ENCODE measurements around the gene GDF11.

Gene GDF11

DNA sequence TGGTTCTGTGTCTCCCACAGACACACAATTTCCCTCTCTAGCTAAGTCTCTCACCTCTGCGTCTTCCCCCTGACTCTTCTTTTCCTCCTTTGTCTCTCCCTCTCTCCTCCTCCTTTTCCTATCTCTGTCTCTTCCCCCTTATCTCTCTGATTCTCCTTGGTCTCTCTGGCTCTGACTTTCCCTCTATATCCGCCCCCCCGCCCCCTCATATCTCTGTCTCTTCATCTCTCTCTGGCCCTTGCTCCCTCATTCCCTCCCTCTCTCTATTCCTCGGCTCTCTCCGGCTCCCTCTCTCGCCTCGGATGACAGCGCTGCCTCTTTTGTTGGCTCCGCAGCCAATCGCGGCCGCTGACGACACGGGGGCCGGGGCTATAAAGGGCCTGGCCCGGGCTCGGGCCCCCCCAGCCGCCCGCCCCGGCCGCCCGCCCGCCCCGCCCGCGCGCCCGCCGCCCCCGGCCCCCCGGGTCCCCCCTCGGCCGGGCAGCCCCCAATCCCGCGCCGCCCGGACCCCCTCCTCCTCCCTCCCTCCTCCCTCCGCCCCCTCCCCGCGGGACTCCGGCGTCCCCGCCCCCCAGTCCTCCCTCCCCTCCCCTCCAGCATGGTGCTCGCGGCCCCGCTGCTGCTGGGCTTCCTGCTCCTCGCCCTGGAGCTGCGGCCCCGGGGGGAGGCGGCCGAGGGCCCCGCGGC lies at the start of gene GDF11:
Gene GDF11, plus strand, starts transcription at position 404 of the 687 bp plus-strand sequence. Its CDS starts 195 bp downstream, at position 599.
- peak; percentile 77 for DNase-seq (ENCODE audit: low spot score)
- Mint-ChIP-seq H3K9me3 (no peaks in the 10 kb centered on the region), H3K4me1 (ENCODE audit: low read depth) (peaks cover 46% of the 10 kb centered on the region), H3K27ac (peak within 1 kb of the TSS; percentile 74), H3K27me3 (ENCODE audit: low read depth) (peaks cover 5% of the 10 kb centered on the region), H3K4me3 (peak within 1 kb of the TSS; percentile 94), H3K36me3 (ENCODE audit: low read depth) (peaks cover 4% of the 10 kb centered on the region)

DNA sequence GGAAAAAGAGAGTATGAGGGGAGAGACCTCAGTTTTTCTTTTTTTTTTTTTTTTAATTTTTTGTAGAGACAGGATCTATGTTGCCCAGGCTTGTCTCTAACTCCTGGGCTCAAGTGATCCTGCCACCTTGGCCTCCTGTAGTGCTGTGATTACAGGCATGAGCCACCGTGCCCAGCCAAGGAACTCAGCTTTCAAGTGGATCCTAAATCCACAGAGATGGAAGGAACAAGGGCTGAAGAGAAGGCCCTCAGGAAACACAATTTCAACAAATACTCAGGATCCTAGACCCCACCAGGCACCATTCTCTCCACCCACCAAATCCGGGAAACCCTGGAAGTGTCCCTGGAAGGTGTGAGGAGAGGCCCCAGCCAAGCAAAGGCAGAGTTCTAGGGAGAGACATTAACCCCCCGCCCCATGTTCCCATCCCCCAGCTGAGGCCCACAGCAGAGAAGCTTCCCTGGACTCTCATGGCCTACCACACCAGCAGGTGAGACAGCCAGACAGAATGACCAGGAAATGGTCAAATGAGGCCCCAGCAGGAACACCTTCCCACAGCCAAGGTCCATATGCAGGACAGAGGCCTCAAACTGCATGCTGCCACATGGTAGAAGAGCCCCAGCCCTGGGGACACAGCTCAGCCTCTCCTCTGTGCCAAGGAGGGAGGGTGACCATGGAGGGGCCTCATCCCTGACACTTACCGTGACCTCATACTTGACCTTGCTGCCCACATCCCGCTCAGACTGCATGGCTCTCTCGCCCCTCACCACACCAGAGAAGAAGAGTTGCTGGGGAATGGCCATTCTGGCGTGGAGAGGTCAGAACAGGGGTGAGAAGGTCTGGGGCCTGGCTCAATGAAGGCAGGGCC lies 49.4 kb upstream of the GDF11 start:
- Mint-ChIP-seq H3K36me3 (ENCODE audit: low read depth) (no peaks in the 10 kb centered on the region), H3K27me3 (ENCODE audit: low read depth) (no peaks in the 10 kb centered on the region), H3K4me3 (no peak overlapping the region), H3K4me1 (ENCODE audit: low read depth) (no peaks in the 10 kb centered on the region), H3K9me3 (no peaks in the 10 kb centered on the region), H3K27ac (no peak overlapping the region)
- DNase-seq (ENCODE audit: low spot score), result no peak

DNA sequence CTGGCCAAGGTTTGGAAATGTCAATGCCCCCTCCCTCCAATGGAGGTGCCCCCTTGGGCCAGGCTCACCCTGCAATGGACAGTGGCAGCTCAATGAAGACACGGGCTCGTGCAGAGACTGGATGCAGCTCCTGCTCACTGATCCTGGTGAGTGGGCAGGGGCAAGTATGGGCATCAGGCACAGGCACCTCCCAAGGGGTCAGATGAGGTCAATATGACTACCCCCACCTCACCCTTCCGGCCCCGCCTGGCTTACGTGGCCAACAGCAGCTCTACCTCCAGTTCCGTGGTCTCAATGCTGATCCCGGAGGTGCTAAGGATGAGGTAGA lies 48.8 kb upstream of the GDF11 start:
- Mint-ChIP-seq H3K4me3 (no peak overlapping the region), H3K36me3 (ENCODE audit: low read depth) (no peaks in the 10 kb centered on the region), H3K27ac (no peak overlapping the region), H3K27me3 (ENCODE audit: low read depth) (no peaks in the 10 kb centered on the region), H3K9me3 (no peaks in the 10 kb centered on the region), H3K4me1 (ENCODE audit: low read depth) (no peaks in the 10 kb centered on the region)
- DNase-seq (ENCODE audit: low spot score), result no peak

DNA sequence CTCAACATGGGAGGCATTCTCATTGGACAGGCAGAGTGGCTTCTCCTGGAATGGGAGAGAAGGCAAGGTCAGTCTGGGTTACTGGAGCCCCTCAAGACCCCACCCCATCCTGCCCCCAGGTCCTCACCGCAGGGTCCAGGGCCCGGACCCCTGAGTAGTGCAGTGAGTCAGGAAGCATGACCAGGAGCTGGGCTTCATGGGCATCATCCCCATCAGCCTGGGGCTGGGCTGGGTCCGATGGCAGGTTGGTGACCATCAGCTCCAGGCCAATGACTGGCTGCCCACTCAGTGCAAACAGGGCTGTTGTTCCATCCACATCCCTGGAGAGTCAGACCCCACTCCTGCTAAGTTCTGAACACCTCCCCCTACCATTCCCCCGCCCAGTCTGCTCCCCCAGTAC lies 48.3 kb upstream of the GDF11 start:
- Mint-ChIP-seq H3K4me1 (ENCODE audit: low read depth) (no peaks in the 10 kb centered on the region), H3K27me3 (ENCODE audit: low read depth) (no peaks in the 10 kb centered on the region), H3K36me3 (ENCODE audit: low read depth) (no peaks in the 10 kb centered on the region), H3K4me3 (no peak overlapping the region), H3K27ac (no peak overlapping the region), H3K9me3 (no peaks in the 10 kb centered on the region)
- no peak for DNase-seq (ENCODE audit: low spot score)

DNA sequence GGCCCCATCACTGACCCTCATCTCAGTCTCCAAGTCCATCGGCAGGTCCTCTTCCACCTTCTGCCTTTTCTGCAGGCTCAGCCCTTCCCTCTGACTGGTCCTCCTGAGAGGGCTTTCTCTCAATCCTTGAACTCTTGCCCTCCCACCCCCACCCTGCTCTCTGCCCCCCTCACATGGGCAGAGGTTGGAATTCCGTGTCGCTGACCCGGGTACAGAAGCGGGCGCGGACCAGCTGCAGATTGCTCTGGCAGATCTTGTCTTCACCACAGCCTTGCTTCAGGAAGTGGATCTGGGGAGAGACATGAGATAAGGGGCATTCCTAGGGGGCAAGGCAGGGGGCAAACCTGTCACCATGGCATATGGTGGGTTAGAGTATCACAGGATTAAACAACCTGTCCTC lies 47.6 kb upstream of the GDF11 start:
- Mint-ChIP-seq H3K4me1 (ENCODE audit: low read depth) (no peaks in the 10 kb centered on the region), H3K27me3 (ENCODE audit: low read depth) (no peaks in the 10 kb centered on the region)
- DNase-seq (ENCODE audit: low spot score), result no peak

DNA sequence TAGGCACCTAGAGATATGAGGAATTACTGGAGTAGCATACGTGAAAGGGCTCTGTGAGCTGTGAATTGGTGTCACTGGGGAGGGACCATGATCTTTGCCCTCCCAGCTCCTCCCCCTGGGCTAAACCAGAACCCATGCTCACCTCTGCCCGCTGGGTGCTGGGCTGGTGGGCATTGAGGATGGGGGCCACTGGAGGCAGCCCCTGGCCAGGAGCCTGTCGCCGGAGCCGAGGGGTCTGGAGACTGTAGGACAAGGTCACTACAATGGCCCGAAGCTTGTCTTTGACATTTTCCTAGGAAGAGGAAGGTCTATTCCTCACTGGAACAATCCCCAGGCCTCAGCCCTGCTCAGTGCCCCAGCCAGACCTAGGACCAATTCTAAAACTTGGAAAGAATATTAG lies 46.8 kb upstream of the GDF11 start:
- no peaks in the 10 kb centered on the region for H3K36me3 Mint-ChIP-seq (ENCODE audit: low read depth)
- H3K9me3 Mint-ChIP-seq, result no peaks in the 10 kb centered on the region
- no peak overlapping the region for H3K4me3 Mint-ChIP-seq
- no peak for DNase-seq (ENCODE audit: low spot score)
- no peaks in the 10 kb centered on the region for H3K27me3 Mint-ChIP-seq (ENCODE audit: low read depth)
- no peak overlapping the region for H3K27ac Mint-ChIP-seq
- H3K4me1 Mint-ChIP-seq (ENCODE audit: low read depth), result no peaks in the 10 kb centered on the region

More for the DNA sequence above, 47.6 kb upstream of the GDF11 start:
- Mint-ChIP-seq H3K27ac (no peak overlapping the region), H3K9me3 (no peaks in the 10 kb centered on the region), H3K36me3 (ENCODE audit: low read depth) (no peaks in the 10 kb centered on the region), H3K4me3 (no peak overlapping the region)

DNA sequence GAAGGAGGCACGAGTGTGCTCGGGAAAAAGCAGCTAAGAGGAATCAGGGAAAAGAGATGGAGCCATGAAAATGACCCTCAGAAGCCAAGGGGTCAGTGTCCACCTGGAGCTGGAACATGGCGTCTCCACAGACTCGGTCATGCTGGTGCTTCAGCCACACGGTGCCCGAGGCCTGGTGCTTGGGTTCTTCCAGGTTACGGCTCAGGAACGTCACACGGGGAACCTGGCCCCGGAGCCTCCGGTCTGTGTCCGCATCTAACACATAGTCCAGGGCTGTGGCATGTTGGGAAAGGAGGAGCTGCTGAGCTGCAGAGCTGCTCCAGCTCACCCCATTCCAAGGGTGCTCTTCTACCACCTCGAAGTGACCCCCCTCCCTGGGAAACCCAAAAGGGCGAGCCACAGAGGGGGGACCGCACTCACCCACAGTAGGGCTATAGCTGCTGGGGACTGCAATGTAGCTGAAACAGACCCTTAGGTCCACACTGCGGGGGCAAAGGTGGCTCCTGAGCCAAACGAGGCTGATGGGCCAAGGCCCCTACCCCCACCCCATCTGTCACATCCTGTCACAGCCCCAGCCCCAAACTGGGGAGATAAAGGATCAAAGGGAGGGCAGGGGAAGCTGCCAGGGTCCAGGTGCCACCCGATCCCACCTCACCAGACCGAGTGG lies 46.0 kb upstream of the GDF11 start:
- no peak for DNase-seq (ENCODE audit: low spot score)
- Mint-ChIP-seq H3K4me3 (no peak overlapping the region), H3K9me3 (no peaks in the 10 kb centered on the region), H3K4me1 (ENCODE audit: low read depth) (no peaks in the 10 kb centered on the region), H3K27ac (no peak overlapping the region), H3K27me3 (ENCODE audit: low read depth) (no peaks in the 10 kb centered on the region), H3K36me3 (ENCODE audit: low read depth) (no peaks in the 10 kb centered on the region)

DNA sequence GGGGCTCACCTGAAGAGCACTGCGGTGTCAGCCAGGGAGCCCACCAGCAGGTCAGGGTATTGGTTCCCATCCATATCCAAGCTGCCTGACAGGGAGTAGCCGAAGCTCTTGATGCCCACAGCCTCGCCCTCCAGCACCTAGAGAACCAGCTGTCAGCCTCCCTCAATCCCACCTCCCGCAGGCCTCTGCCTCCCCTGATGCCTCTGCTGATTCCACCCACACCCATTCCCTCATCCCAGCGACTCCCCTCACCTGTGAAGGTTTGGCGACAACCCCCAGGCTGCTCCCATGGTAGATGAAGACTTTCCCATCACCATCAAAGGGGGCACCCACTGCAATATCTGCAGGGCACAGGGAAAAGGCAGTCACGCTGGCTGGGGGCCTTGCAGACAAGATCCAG lies 45.2 kb upstream of the GDF11 start:
- Mint-ChIP-seq H3K27me3 (ENCODE audit: low read depth) (no peaks in the 10 kb centered on the region), H3K9me3 (no peaks in the 10 kb centered on the region), H3K4me1 (ENCODE audit: low read depth) (no peaks in the 10 kb centered on the region), H3K4me3 (no peak overlapping the region), H3K27ac (no peak overlapping the region), H3K36me3 (ENCODE audit: low read depth) (no peaks in the 10 kb centered on the region)
- no peak for DNase-seq (ENCODE audit: low spot score)

DNA sequence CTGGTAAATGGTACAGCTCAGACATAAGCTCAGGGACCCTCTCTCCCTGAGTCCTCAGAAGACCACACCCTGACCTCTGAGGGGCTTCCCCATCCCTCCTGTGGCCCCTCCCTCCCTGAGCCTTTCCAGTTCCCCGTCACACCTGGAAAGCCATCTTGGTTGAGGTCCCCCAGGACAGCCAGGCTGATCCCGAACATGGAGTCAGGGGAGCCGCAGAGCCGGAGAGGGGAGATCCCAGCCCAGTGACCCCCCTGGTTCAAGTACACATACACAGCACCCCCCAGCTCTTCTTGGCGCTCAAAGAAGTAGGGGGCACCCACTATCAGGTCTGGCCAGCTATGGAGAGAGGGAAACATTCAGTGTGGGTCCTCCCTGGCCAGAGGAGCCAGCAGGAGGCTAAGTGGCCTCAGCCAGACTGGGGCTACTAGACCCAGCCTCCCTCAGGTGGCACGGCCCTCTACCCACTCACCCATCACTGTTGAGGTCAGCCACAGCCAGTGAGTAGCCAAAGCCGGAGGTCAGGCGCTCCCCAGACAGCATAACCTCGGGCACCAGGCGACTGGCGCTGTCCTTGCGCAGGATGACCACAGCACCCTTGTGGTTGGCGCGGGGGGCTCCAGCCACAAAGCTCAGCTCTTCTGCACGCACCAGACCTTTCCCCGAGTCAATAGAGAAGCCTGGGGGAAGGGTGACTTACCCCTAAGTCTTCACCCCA lies 44.5 kb upstream of the GDF11 start:
- Mint-ChIP-seq H3K4me3 (no peak overlapping the region), H3K4me1 (ENCODE audit: low read depth) (no peaks in the 10 kb centered on the region), H3K36me3 (ENCODE audit: low read depth) (no peaks in the 10 kb centered on the region), H3K27me3 (ENCODE audit: low read depth) (no peaks in the 10 kb centered on the region), H3K9me3 (no peaks in the 10 kb centered on the region), H3K27ac (no peak overlapping the region)
- DNase-seq (ENCODE audit: low spot score), result no peak

DNA sequence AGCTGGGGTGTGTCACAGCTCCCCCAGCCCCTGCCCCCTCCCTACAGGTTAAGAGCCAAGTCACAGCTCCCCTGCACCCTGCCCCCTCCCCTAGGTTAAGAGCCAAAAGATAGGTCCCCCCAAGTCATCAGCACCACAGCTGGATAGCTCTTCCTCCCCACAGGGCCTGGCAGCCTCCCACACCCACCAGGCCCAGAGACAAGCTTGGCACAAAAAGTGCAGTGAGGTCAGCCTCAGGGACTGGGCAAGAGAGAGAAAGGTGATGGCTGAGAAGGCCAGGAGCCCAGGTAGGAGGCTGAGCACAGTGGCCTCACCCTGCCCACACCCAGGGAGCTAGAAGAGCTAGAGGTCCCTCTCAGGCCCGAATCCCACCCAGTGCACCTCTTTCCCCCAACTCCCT lies 44.0 kb upstream of the GDF11 start:
- no peak for DNase-seq (ENCODE audit: low spot score)
- no peaks in the 10 kb centered on the region for H3K4me1 Mint-ChIP-seq (ENCODE audit: low read depth)
- peaks cover under 1% of the 10 kb centered on the region for H3K27me3 Mint-ChIP-seq (ENCODE audit: low read depth)
- no peaks in the 10 kb centered on the region for H3K36me3 Mint-ChIP-seq (ENCODE audit: low read depth)
- no peaks in the 10 kb centered on the region for H3K9me3 Mint-ChIP-seq
- no peak overlapping the region for H3K27ac Mint-ChIP-seq
- no peak overlapping the region for H3K4me3 Mint-ChIP-seq

DNA sequence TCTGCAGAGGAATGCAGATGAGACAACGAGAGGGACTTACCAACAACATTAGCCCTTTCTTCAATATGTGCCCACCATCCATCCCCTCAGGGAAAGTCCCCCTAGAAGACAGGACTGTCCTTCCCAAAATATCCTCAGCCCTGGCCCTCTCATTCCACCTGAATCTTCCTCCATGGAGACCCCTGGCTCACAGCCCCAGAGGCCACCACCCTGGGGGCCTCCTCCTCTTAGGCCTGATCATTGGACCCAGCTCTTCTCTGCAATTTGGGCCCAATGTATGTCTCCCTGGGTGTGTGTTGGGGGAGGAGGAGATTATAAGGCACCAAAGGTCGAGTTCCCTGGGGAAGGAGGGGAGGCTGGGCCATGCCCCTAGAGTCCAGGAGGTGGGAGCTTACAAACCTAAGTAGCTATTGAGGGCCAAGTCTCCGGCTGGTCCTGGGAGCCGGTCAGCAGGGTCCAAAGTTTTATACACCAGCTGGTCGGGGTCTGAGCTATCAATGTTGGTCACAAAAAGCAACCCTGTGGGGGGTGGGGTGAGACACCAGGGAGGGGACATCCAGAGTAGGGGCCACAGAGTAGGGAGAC lies 43.4 kb upstream of the GDF11 start:
- DNase-seq (ENCODE audit: low spot score), result no peak
- no peaks in the 10 kb centered on the region for H3K9me3 Mint-ChIP-seq
- H3K4me3 Mint-ChIP-seq, result no peak overlapping the region
- H3K27me3 Mint-ChIP-seq (ENCODE audit: low read depth), result peaks cover 3% of the 10 kb centered on the region
- no peaks in the 10 kb centered on the region for H3K36me3 Mint-ChIP-seq (ENCODE audit: low read depth)
- H3K4me1 Mint-ChIP-seq (ENCODE audit: low read depth), result no peaks in the 10 kb centered on the region
- H3K27ac Mint-ChIP-seq, result no peak overlapping the region

DNA sequence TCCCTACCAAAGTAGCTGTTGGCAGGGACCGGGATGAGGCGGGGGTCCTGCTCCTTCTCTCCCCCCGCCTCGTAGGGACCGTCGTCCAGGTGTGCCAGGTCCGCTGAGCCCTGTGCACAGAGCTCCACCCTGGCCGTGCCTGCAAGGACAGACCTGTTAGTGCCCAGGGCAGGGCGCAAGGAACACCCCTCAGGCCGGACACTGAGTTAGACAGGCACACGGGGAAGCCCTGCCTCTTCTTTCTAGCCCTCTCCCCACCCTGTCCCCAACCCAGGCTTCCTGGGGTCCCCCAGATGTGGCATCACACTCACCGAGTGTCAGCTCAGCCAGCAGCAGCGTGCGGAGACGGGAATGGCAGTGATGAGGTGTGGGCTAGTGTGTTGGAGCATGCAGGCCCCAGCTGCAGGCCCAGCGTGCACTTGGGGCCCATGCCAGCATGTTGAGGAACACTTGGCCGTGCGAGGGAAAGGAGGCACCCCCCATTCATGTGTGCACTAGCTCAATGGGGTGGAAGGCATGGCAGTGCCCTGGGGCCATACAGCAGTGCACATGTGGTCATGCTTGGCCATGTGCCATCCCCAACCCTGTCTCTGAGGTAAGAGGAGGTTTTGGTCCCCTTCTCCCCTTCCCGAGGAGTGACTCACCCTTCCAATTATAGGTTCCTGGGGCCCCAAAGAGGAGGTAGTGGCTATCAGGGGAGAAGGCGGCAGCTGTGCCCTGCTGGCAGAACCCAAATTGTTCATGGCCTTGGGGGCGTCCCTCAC lies 42.5 kb upstream of the GDF11 start:
- Mint-ChIP-seq H3K27ac (no peak overlapping the region), H3K27me3 (ENCODE audit: low read depth) (peaks cover 9% of the 10 kb centered on the region), H3K36me3 (ENCODE audit: low read depth) (no peaks in the 10 kb centered on the region), H3K4me1 (ENCODE audit: low read depth) (no peaks in the 10 kb centered on the region), H3K9me3 (no peaks in the 10 kb centered on the region), H3K4me3 (no peak overlapping the region)
- DNase-seq (ENCODE audit: low spot score), result no peak

DNA sequence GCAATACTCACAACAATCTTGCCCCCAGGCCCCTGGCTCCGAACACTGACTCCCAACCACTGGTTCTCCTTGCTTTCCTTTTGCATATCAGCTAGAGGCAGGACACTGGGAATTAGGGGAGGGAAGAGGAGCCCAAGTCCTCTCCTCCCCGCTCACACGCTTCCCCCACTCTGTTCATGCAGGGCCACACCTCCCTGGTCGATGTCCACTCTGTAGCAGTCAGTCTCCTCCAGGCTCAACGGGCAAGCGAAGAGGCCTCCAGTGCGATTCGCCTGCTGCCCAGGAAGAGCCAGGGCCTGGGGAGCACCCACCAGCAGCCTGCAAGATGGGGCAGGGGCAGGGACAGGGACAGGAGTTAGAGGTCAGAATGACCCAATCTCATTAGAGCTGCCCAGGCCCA lies 40.1 kb upstream of the GDF11 start:
- H3K4me1 Mint-ChIP-seq (ENCODE audit: low read depth), result peaks cover 3% of the 10 kb centered on the region
- no peak overlapping the region for H3K4me3 Mint-ChIP-seq
- peaks cover 28% of the 10 kb centered on the region for H3K27me3 Mint-ChIP-seq (ENCODE audit: low read depth)
- H3K27ac Mint-ChIP-seq, result no peak overlapping the region
- no peaks in the 10 kb centered on the region for H3K36me3 Mint-ChIP-seq (ENCODE audit: low read depth)
- no peak for DNase-seq (ENCODE audit: low spot score)
- H3K9me3 Mint-ChIP-seq, result no peaks in the 10 kb centered on the region

Data from T-helper 2 cell treated with Interferon-gamma antibody and Interleukin-4, amounts not matched to agents 5 μg/mL and 100 μg/mL, for 36 hours (primary cell).